Activated naive CD4-positive, alpha-beta T cell treated with anti-CD3 and anti-CD28 coated beads, Interleukin-2, amount 50 U/mL, for 16 hours (primary cell): Measurements from ENCODE around the gene MGAT4B.
A peak's percentile ranks its signal among the peaks of the same experiment; 100 is the strongest.
"Not testable (repeated sequence)": the region's sequence is repeated elsewhere in the genome, so short reads cannot be mapped to it uniquely, and the experiment has no call there.

Experiments
- DNase-seq: peaks from one replicate; pipeline ENCODE4 v3.0.0-alpha.2; 2020

Gene MGAT4B

GRCh38 chr5:179806250-179807048, at the start of gene MGAT4B:
Gene MGAT4B, minus strand, starts transcription at chr5:179806866. Its CDS starts 283 bp downstream, at chr5:179806583.
- peak; percentile 69 for DNase-seq

- no peak for DNase-seq
These were observed 47.7 kb upstream of the MGAT4B start for GRCh38 chr5:179854356-179854755.

- DNase-seq, result no peak
These were observed 46.4 kb upstream of the MGAT4B start for GRCh38 chr5:179852993-179853547.

DNA sequence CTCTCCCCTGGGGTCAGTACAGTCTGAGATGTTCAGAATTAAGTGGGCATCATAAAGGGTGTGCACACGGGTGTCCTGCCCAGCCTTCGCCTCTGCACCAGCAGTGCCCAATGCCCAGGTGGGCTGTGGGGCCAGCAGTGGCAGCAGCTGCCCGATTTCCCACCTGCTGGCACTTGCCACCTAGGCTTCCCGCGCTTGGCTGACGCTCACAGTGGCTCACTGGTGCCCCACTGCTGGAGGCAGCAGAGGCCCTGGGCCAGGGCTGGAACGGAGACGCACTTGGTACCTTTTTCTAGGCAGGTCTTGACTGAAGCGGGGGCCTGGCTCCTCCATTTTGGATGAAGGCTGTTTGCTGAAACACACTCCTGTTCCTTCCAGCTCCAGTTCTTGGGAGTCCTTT, 35.0 kb upstream of the MGAT4B start:
- DNase-seq, result no peak

- no peak for DNase-seq
These were observed 34.1 kb upstream of the MGAT4B start for GRCh38 chr5:179840766-179841165.

DNA sequence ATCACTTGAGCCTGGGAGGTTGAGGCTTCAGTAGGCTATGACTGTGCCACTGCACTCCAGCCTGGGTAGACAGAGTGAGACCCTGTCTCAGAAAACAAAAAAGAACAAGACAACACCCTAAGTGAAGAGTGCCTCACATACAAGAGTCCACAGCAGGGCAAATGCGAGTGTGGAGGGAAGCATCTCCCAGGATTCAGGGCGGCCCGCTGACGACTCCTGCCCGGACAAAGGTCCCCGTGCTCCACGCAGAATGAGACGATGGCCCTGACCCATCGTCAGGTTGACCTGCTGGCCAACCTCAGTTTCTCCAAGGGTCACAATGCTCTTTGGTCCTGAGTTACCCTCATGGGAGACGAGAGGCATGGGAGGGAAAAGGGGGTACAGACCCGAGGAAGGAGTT, 33.7 kb upstream of the MGAT4B start:
- no peak for DNase-seq

DNA sequence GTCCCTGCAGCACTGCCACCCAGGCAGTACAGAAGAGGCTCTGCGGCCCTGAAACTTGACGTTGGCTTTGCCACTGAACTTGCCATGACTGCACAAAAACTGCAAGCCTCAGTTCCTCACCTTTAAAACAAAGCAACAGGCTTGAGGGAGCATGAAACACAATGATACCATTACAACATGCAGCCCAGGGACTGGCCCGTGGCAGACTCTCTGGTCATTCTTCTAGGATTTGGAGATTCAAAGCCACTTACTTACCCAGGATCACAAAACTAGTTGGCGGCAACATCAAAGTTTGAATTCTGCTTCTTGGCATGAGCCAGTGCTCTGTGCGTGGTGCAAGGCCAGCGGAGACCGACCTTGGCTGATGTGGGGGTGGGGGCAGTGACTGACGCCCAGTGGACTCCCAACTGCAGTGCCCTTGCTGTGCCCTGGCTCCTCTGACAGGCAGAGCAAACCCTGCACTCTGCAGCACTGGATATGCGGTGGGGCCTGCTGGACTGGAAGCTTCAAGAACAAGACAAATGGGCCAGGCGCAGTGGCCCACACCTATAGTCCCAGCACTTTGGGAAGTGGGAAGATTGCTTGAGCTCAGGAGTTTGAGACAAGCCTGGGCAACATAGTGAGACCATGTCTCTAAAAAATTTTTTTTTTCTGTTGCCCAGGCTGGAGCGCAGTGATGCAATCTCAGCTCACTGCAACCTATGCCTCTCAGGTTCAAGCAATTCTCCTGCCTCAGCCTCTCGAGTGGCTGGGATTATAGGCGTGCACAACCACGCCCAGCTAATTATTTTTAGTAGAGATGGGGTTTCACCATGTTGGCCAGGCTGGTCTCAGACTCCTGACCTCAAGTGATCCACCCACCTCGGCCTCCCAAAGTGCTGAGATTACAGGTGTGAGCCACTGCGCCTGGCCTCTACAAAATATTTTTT, 32.9 kb upstream of the MGAT4B start:
- DNase-seq, result no peak

- DNase-seq, result no peak
These were observed 30.7 kb upstream of the MGAT4B start for GRCh38 chr5:179837076-179838011.

DNA sequence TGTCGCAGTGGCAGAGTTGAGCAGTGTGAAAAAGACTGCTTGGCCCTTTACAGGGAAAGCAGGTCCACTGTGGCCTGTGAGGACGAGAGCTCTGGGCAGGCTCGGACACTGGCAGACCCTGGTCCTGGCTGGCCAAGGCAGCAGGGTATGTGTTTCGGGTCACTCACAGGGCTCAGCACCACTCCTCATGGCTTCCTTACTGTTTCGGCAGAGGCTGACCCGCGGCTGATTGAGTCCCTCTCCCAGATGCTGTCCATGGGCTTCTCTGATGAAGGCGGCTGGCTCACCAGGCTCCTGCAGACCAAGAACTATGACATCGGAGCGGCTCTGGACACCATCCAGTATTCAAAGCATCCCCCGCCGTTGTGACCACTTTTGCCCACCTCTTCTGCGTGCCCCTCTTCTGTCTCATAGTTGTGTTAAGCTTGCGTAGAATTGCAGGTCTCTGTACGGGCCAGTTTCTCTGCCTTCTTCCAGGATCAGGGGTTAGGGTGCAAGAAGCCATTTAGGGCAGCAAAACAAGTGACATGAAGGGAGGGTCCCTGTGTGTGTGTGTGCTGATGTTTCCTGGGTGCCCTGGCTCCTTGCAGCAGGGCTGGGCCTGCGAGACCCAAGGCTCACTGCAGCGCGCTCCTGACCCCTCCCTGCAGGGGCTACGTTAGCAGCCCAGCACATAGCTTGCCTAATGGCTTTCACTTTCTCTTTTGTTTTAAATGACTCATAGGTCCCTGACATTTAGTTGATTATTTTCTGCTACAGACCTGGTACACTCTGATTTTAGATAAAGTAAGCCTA, 29.8 kb upstream of the MGAT4B start:
- peak; percentile 68 for DNase-seq

DNA sequence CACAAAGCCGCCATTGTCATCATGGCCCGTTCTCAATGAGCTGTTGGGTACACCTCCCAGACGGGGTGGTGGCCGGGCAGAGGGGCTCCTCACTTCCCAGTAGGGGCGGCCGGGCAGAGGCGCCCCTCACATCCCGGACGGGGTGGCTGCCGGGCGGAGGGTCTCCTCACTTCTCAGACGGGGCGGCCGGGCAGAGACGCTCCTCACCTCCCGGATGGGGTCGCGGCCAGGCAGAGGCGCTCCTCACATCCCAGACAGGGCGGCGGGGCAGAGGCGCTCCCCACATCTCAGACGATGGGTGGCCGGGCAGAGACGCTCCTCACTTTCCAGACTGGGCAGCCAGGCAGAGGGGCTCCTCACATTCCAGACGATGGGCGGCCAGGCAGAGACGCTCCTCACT, 28.2 kb upstream of the MGAT4B start:
- DNase-seq, result not testable (repeated sequence)

GRCh38 chr5:179834120-179834519, 27.5 kb upstream of the MGAT4B start:
- DNase-seq, result no peak

- no peak for DNase-seq
These were observed 27.0 kb upstream of the MGAT4B start for GRCh38 chr5:179833709-179834070.

GRCh38 chr5:179833056-179833708, 26.5 kb upstream of the MGAT4B start:
- no peak for DNase-seq

DNA sequence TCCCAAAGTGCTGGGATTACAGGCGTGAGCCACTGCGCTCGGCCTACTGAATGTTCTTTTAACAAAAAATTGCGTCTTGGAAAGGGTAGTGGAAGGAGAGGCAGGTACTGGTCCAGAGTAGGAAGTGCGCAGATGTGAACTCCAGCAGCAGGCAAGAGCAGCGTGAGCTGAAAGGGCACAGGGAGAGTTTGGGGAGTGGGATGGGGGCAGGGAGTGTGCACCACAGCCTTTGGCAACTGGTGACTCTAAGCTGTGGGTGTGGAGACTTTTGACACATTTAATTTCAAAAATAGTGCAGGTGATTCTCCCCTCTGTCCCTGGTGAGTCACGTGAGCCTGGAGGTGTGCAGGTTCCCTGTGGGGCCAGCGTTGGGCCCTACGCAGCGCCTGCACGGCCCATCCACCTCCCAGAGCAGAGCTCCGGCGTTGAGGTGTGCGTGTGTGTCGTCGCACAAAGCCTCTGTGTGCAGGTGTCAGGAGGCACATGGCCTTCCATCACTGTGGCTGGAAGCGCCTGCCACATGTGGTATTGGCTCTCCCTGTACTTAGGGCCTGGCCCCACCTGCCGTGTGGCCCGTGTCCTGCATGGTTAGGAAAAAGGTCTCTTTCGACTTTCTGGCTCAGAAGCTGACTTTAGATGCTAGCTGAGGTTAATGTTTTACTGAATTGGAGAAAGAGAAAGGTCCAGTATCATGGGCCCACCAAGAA, 25.5 kb upstream of the MGAT4B start:
- DNase-seq, result no peak

- DNase-seq, result no peak
These were observed 24.3 kb upstream of the MGAT4B start for GRCh38 chr5:179830818-179831468.

GRCh38 chr5:179829732-179830435, 23.2 kb upstream of the MGAT4B start:
- no peak for DNase-seq

DNA sequence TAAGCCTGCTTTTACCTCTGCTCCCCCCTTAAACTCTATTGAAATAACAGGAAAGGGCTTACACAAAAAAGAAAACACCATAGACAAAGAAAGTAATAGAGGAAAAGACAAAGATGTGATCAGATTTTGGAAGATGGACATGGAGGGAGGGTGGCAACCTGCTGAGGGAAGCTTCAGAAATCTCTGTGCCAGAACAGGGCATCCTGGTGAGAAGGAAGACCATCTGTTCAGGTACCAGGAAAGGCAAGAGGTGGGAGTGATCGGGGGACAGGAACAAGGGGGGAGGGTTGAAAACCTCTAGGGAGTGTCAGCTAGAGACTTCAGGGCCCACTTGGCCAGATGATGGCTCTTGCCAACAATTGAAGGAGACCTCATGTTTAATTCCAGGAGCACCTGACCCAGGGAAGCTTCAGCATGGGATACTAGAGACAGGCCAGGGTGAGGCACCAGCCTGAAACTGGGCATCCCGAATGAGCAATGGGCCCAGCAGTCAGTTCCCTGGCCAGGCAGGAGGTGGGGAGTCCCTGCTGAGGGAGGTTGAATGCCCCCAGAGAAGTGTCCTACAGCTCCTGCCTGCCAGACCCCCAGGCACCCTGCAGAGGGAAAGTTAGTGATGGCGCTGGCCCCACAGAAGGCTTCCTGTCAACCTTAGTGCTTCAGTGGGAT, 22.2 kb upstream of the MGAT4B start:
- DNase-seq, result no peak

GRCh38 chr5:179827680-179828079, 21.0 kb upstream of the MGAT4B start:
- peak; percentile 72 for DNase-seq
